Mammary epithelial cell (primary cell): ENCODE measurements around the gene TMED8.

Source experiments
- EZH2 ChIP-seq: IDR thresholded peaks from 2 replicates; pipeline ENCODE4 v1.6.1; 2012; ENCODE audit warnings: low read length, inconsistent platforms, borderline replicate concordance
- TF ChIP-seq, protein P1 (sequence below), 2 donors: IDR thresholded peaks in 1 of 2; conservative IDR thresholded peaks in 1 of 2; 2 replicates each; pipeline ENCODE4 v1.5.1; 2011 to 2012; ENCODE audit warnings: inconsistent platforms in 2 of 2, low read length in 2 of 2, mild to moderate bottlenecking in 2 of 2, control low read depth in 1 of 2, low read depth in 1 of 2; ENCODE audit not compliant: insufficient read depth in 1 of 2; ENCODE audit errors: extremely low read depth in 1 of 2

DNA sequence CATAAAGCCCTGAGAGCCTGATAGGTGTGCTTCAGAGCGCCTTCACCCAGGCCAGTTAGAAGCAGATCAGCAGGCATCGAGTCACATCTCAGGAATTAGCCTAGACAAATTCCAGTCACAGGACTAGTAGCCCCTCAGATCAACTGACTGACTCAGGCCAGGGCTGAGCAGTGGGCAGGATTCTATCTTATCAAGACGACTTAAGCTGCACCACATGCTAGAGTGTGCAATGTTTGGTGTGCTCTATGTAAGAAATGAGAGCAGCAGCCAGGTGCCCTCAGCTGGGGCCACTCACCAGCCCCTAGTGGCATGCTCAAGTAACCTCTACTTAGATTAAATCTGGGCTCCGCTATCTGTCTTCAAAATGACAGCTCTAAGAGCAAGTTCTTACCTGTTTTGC, 86.2 kb downstream of the TMED8 start:
- TF ChIP-seq, protein P1, sequence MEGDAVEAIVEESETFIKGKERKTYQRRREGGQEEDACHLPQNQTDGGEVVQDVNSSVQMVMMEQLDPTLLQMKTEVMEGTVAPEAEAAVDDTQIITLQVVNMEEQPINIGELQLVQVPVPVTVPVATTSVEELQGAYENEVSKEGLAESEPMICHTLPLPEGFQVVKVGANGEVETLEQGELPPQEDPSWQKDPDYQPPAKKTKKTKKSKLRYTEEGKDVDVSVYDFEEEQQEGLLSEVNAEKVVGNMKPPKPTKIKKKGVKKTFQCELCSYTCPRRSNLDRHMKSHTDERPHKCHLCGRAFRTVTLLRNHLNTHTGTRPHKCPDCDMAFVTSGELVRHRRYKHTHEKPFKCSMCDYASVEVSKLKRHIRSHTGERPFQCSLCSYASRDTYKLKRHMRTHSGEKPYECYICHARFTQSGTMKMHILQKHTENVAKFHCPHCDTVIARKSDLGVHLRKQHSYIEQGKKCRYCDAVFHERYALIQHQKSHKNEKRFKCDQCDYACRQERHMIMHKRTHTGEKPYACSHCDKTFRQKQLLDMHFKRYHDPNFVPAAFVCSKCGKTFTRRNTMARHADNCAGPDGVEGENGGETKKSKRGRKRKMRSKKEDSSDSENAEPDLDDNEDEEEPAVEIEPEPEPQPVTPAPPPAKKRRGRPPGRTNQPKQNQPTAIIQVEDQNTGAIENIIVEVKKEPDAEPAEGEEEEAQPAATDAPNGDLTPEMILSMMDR (conservative IDR thresholded peaks at IDR 0.05 in 1 of 2, IDR thresholded peaks at IDR 0.05 in 1 of 2; ENCODE audit: extremely low read depth in 1 of 2, insufficient read depth in 1 of 2, low read depth in 1 of 2, low read length in 2 of 2): peak; percentile 4 to 18
- no peak for TF ChIP-seq EZH2
